H9 (cell line): ENCODE data around the gene BDNF. TPM values are rescaled to one million over a fixed set of nuclear protein-coding genes. Genes with fewer than 3 reads are reported as not detected.

Experiments used
- DNase-seq: peaks from one replicate; pipeline ENCODE4 v3.0.0-alpha.2; 2017
- H2AFZ ChIP-seq: one replicate; pipeline ENCODE4 v1.6.1; 2013; ENCODE audit warnings: mild to moderate bottlenecking, low read length, control low read depth, moderate library complexity
- H2AK5ac ChIP-seq: 2 replicates; pipeline ENCODE4 v1.6.1; 2013; ENCODE audit warnings: low read length, control low read depth, mixed read lengths; ENCODE audit not compliant: insufficient read length
- H2BK120ac ChIP-seq: one replicate; pipeline ENCODE4 v1.6.1; 2013; ENCODE audit warnings: low read depth, mild to moderate bottlenecking, low read length, control low read depth, inconsistent platforms; ENCODE audit not compliant: poor library complexity, severe bottlenecking
- H2BK12ac ChIP-seq: 2 replicates; pipeline ENCODE4 v1.6.1; 2013; ENCODE audit warnings: low read length, control low read depth, mixed read lengths, low read depth; ENCODE audit not compliant: insufficient read length
- H2BK15ac ChIP-seq: 2 replicates; pipeline ENCODE4 v1.6.1; 2013; ENCODE audit warnings: low read depth, low read length, control low read depth
- H2BK20ac ChIP-seq: one replicate; pipeline ENCODE4 v1.6.1; 2013; ENCODE audit warnings: low read depth, mild to moderate bottlenecking, low read length, control low read depth, inconsistent platforms; ENCODE audit not compliant: poor library complexity, severe bottlenecking
- H2BK5ac ChIP-seq: 2 replicates; pipeline ENCODE4 v1.6.1; 2013; ENCODE audit warnings: low read length, control low read depth, mixed read lengths; ENCODE audit not compliant: insufficient read length
- H3K14ac ChIP-seq: 2 replicates; pipeline ENCODE4 v1.6.1; 2013; ENCODE audit warnings: low read length, control low read depth; ENCODE audit not compliant: insufficient read depth
- H3K18ac ChIP-seq: 2 replicates; pipeline ENCODE4 v1.6.1; 2013; ENCODE audit warnings: low read depth, mild to moderate bottlenecking, mixed read lengths, low read length, control low read depth; ENCODE audit not compliant: insufficient read length
- H3K23ac ChIP-seq: 2 replicates; pipeline ENCODE4 v1.6.1; 2013; ENCODE audit warnings: low read length, control low read depth, mixed read lengths, low read depth; ENCODE audit not compliant: insufficient read length
- H3K23me2 ChIP-seq: 2 replicates; pipeline ENCODE4 v1.6.1; 2013; ENCODE audit warnings: low read depth, mild to moderate bottlenecking, mixed read lengths, low read length, control low read depth; ENCODE audit not compliant: insufficient read length, poor library complexity, severe bottlenecking
- H3K27ac ChIP-seq: 2 replicates; pipeline ENCODE4 v1.5.1; 2013; ENCODE audit warnings: low read length, control low read depth, mixed read lengths, low read depth; ENCODE audit not compliant: insufficient read length
- H3K27me3 ChIP-seq: 2 replicates; pipeline ENCODE4 v1.6.1; 2013; ENCODE audit warnings: low read length, control low read depth, inconsistent platforms; ENCODE audit not compliant: insufficient read depth
- H3K4ac ChIP-seq: 2 replicates; pipeline ENCODE4 v1.6.1; 2013; ENCODE audit warnings: low read depth, mild to moderate bottlenecking, control low read depth, inconsistent platforms, low read length, moderate library complexity
- H3K4me1 ChIP-seq: 2 replicates; pipeline ENCODE4 v1.6.1; 2013; ENCODE audit warnings: low read length, control low read depth, inconsistent platforms; ENCODE audit not compliant: insufficient read depth
- H3K4me2 ChIP-seq: 2 replicates; pipeline ENCODE4 v1.6.1; 2013; ENCODE audit warnings: low read length, control low read depth, mixed read lengths; ENCODE audit not compliant: insufficient read length, insufficient read depth
- H3K56ac ChIP-seq: 2 replicates; pipeline ENCODE4 v1.6.1; 2013; ENCODE audit warnings: low read depth, mild to moderate bottlenecking, mixed read lengths, low read length, control low read depth; ENCODE audit not compliant: insufficient read length
- H3K79me1 ChIP-seq: 2 replicates; pipeline ENCODE4 v1.6.1; 2013; ENCODE audit warnings: low read depth, mild to moderate bottlenecking, moderate library complexity, low read length, control low read depth, inconsistent platforms; ENCODE audit not compliant: insufficient read depth, poor library complexity, severe bottlenecking
- H3K79me2 ChIP-seq: 2 replicates; pipeline ENCODE4 v1.6.1; 2013; ENCODE audit warnings: low read length, control low read depth, inconsistent platforms; ENCODE audit not compliant: insufficient read depth
- H3K9ac ChIP-seq: 2 replicates; pipeline ENCODE4 v1.6.1; 2013; ENCODE audit warnings: low read length, control low read depth, mixed read lengths; ENCODE audit not compliant: insufficient read length; ENCODE audit errors: extremely low read depth
- H3K9me3 ChIP-seq: one replicate; pipeline ENCODE4 v1.6.1; 2013; ENCODE audit warnings: low read depth, low read length, inconsistent platforms; ENCODE audit not compliant: control insufficient read depth
- H3T11ph ChIP-seq: one replicate; pipeline ENCODE4 v1.6.1; 2013; ENCODE audit warnings: mild to moderate bottlenecking, low read length, control low read depth, inconsistent platforms
- H4K20me1 ChIP-seq: one replicate; pipeline ENCODE4 v1.6.1; 2013; ENCODE audit not compliant: control insufficient read depth, insufficient read length, insufficient read depth
- H4K5ac ChIP-seq: 2 replicates; pipeline ENCODE4 v1.6.1; 2013; ENCODE audit warnings: low read depth, mild to moderate bottlenecking, mixed read lengths, low read length, control low read depth; ENCODE audit not compliant: insufficient read length
- H4K8ac ChIP-seq: replicated peaks from 2 replicates; pipeline ENCODE4 v1.6.1; 2013; ENCODE audit warnings: low read length, control low read depth, mixed read lengths, low read depth; ENCODE audit not compliant: insufficient read length
- H4K91ac ChIP-seq: 2 replicates; pipeline ENCODE4 v1.6.1; 2013; ENCODE audit warnings: low read depth, mild to moderate bottlenecking, moderate library complexity, mixed read lengths, low read length, control low read depth; ENCODE audit not compliant: insufficient read length
- H3K27ac Mint-ChIP-seq, 3 experiments: 2 replicates in 2 of 3; 3 replicates in 1 of 3; pipeline ENCODE4 v1.8.0; 2020 to 2021; ENCODE audit warnings: mixed read lengths in 3 of 3, mild to moderate bottlenecking in 1 of 3, moderate library complexity in 1 of 3
- H3K27me3 Mint-ChIP-seq: 2 replicates; pipeline ENCODE4 v1.8.0; 2021; ENCODE audit warnings: low read depth, mild to moderate bottlenecking, moderate library complexity, mixed read lengths
- H3K36me3 Mint-ChIP-seq, 3 experiments: 2 replicates in 2 of 3; 3 replicates in 1 of 3; pipeline ENCODE4 v1.8.0; 2020 to 2021; ENCODE audit warnings: low read depth in 3 of 3, mixed read lengths in 3 of 3; ENCODE audit not compliant: insufficient read depth in 1 of 3
- H3K4me1 Mint-ChIP-seq, 2 experiments: 2 replicates each; pipeline ENCODE4 v1.8.0; 2020; ENCODE audit warnings: mixed read lengths in 2 of 2
- H3K4me3 Mint-ChIP-seq, 2 experiments: 2 replicates in 1 of 2; 3 replicates in 1 of 2; pipeline ENCODE4 v1.8.0; 2020 to 2021; ENCODE audit warnings: mild to moderate bottlenecking in 2 of 2, mixed read lengths in 2 of 2, moderate library complexity in 1 of 2
- H3K9me3 Mint-ChIP-seq, 2 experiments: 2 replicates in 1 of 2; 3 replicates in 1 of 2; pipeline ENCODE4 v1.8.0; 2020; ENCODE audit warnings: mild to moderate bottlenecking in 2 of 2, mixed read lengths in 2 of 2, moderate library complexity in 1 of 2
- WGBS: extraction: QIAGEN DNeasy Blood & Tissue Kit; methylation state at CpG from one replicate; pipeline ENCODE4 v1.1.7; 2013; ENCODE audit warnings: missing lambda C conversion rate, low lambda C conversion rate, mixed read lengths; ENCODE audit not compliant: insufficient read length; ENCODE audit errors: extremely low coverage; 5-methylcytosine and 5-hydroxymethylcytosine counted together
- total RNA-seq: library from RNA; stranded (reverse); gene quantifications from 2 replicates; pipeline ENCODE4 v1.2.1, GENCODE V29; 2021
- TF ChIP-seq, protein P1 (sequence below): fragments of 200-600 bp; sonication (generic); conservative IDR thresholded peaks from 3 replicates; pipeline ENCODE4 v1.8.0; 2021; ENCODE audit warnings: antibody characterized with exemption, mild to moderate bottlenecking

The BDNF gene
- total RNA-seq, 1 experiment from 2014 or later: 2.7 TPM

DNA sequence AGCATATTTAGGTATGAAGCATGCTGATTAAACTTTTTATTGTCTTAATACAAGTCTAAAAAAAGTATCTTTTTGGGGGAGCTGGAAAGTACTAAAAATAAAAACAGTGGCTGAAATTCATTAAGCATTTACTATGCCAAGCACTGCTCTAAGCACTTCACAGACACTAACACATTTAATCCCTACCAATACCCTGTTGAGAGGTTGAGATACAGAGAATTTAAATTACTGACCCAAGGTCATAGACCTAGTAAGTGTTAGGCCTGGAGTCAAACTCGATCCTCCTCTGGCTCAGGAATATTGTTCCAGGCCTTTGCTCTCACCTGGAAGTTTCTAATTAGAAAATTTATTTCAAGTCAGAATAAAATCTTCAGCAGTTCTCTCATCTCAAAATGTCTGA is 18.6 kb downstream of the BDNF start:
- H3K4me1 Mint-ChIP-seq: peaks cover under 1 to 4% of the 10 kb centered on the region in 2 experiments
- H2BK20ac ChIP-seq: no peak overlapping the region
- H3K9me3 Mint-ChIP-seq: peaks cover 22 to 27% of the 10 kb centered on the region in 2 experiments
- no peak overlapping the region for H2BK120ac ChIP-seq
- H3K79me2 ChIP-seq: no peaks in the 10 kb centered on the region
- H3K23me2 ChIP-seq: no peaks in the 10 kb centered on the region
- no peak overlapping the region for H3K4ac ChIP-seq
- no peak overlapping the region for H3K18ac ChIP-seq
- no peak overlapping the region for H3K4me3 Mint-ChIP-seq
- DNase-seq: no peak
- no peak overlapping the region for H2BK15ac ChIP-seq
- peaks cover 4 to 29% (median 9%) of the 10 kb centered on the region in 3 experiments for H3K36me3 Mint-ChIP-seq
- no peaks in the 10 kb centered on the region for H4K20me1 ChIP-seq
- no peaks in the 10 kb centered on the region for H3K9me3 ChIP-seq
- H3K27ac ChIP-seq: no peak overlapping the region
- H2AK5ac ChIP-seq: no peak overlapping the region
- no peaks in the 10 kb centered on the region for H3K27me3 Mint-ChIP-seq
- TF ChIP-seq, protein P1, sequence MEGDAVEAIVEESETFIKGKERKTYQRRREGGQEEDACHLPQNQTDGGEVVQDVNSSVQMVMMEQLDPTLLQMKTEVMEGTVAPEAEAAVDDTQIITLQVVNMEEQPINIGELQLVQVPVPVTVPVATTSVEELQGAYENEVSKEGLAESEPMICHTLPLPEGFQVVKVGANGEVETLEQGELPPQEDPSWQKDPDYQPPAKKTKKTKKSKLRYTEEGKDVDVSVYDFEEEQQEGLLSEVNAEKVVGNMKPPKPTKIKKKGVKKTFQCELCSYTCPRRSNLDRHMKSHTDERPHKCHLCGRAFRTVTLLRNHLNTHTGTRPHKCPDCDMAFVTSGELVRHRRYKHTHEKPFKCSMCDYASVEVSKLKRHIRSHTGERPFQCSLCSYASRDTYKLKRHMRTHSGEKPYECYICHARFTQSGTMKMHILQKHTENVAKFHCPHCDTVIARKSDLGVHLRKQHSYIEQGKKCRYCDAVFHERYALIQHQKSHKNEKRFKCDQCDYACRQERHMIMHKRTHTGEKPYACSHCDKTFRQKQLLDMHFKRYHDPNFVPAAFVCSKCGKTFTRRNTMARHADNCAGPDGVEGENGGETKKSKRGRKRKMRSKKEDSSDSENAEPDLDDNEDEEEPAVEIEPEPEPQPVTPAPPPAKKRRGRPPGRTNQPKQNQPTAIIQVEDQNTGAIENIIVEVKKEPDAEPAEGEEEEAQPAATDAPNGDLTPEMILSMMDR: no peak
- no peak overlapping the region for H3K27ac Mint-ChIP-seq
- H3K9ac ChIP-seq: no peak overlapping the region
- no peaks in the 10 kb centered on the region for H3K79me1 ChIP-seq
- no peak overlapping the region for H3K23ac ChIP-seq
- H3K4me2 ChIP-seq: no peak overlapping the region
- H3K56ac ChIP-seq: no peak overlapping the region
- H3K14ac ChIP-seq: no peak overlapping the region
- no peak overlapping the region for H2BK12ac ChIP-seq
- H4K8ac ChIP-seq: no peak overlapping the region
- no peak overlapping the region for H3T11ph ChIP-seq
- no peak overlapping the region for H4K5ac ChIP-seq
- H2BK5ac ChIP-seq: no peak overlapping the region
- H3K27me3 ChIP-seq: no peaks in the 10 kb centered on the region
- peaks cover 2% of the 10 kb centered on the region; the same call in 1 of the 2 replicates for H3K4me1 ChIP-seq
- H4K91ac ChIP-seq: no peak overlapping the region
- H2AFZ ChIP-seq: no peak overlapping the region
- WGBS: no CpG with 5 or more reads among the region's 1 CpG
